NCI-H1105 treated with DMSO at 0.1 percent for 48 hours (cell line): ENCODE data around the gene ITGA3.

Experiments
- DNase-seq: peaks from one replicate; lab custom pipeline; 2025; lab: John Stamatoyannopoulos, UW

ITGA3 gene

GRCh38 chr17:50055426-50056216, at the start of gene ITGA3:
ITGA3 (plus strand) TSS chr17:50056110; CDS start chr17:50056440, 330 bp downstream.
- peak; percentile 81 for DNase-seq

- DNase-seq = no peak
Observed at GRCh38 chr17:50009282-50009681, 46.6 kb upstream of the ITGA3 start.

GRCh38 chr17:50013079-50013478, 42.8 kb upstream of the ITGA3 start:
- no peak for DNase-seq

- DNase-seq = no peak
Observed at GRCh38 chr17:50014471-50015088, 41.3 kb upstream of the ITGA3 start.

DNA sequence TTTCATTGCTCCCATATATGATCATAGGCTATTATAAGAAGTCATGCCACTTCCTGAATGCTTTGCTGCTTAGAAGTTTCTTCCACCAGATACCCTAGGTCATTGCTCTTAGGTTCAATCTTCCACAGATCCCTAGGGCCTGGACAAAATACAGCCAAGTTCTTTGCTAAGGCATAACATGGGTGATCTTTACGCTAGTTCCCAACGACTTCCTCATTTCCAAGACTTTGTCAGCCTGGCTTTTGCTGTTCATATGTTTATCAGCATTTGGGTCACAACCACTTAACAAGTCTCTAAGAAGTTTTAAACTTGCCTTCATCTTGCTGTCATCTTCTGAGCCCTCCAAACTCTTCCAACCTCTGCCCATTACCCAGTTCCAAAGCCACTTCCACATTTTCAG, 40.8 kb upstream of the ITGA3 start:
- DNase-seq = no peak

DNA sequence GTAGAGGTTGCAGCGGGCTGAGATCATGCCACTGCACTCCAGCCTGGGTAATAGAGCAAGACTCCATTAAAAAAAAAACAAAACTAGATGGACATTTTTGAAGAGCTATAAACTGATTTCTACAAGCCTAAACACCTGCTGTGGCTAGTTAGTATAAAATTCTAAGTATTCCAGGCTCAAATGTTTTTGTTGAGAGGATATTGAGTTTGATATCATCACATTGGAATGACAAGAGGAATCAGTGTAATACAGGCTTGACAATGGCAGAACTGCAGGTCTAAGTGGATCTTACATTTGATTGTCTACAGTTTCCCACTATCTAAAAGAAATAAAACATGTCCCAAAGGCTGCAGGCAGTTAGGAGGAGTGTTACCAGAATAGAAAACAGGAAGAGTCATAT, 37.0 kb upstream of the ITGA3 start:
- no peak for DNase-seq

GRCh38 chr17:50020841-50021599, 34.9 kb upstream of the ITGA3 start:
- DNase-seq = no peak

DNA sequence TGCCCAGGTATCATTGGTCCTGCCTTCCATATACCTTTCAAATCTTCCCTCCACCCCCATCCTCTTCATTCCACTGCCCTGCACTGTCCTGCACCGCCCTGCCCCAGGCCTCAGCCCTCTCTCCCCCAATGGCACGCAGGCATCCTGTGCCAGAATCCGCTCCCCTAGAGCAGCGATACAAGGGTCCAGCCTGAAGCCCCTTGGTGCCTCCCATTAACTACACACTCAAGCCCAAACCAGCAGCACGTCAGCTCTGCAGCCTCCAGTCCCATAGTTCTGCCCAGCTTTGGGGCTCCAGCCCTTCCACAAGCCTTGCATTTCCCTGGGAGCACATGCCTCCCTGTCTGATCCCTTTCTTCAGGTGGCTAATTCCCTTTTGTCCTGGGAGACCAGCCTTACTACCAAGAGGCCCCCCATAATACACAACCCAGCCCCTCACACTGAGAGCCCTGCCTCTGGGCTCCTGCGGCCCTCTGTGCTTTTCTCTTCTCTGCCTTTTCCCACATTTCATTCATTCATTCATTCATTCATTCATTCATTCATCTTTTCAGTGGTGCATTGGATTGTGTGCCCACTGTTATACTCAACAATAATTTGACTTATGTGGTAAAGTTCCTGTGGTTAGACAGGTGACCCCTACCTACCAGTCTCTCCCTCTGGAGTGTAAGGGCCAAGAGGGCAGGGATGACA, 34.1 kb upstream of the ITGA3 start:
- DNase-seq = no peak

GRCh38 chr17:50022463-50023130, 33.3 kb upstream of the ITGA3 start:
- no peak for DNase-seq

DNA sequence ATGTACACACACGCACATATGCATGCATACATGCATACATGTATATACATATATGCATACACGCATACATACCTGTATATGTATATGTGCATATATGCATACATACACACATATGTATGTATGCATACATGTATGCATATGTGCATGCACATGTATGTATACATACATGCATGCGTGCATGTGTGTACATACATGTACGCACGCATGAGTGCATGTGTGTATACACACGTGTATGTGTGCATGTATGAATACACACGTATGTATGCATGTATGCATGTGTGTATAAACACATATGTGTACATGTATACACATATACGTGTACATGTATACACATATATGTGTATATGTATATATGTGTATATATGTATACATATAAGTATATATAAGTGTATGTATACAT, 32.4 kb upstream of the ITGA3 start:
- no peak for DNase-seq

DNA sequence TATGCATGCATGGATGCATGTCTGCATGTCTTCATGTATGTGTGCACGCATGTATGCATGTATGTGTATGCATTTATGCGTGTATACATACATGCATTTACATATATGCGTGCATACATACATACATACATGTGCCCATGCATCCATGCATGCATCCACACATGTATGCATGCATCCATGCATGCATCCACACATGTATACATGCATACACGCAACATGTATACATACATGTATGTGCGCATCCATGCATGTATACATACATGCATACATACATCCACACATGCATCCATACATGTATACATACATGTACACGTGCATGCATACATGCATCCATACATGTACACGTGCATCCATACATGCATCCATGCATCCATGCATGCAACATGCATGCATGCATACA, 31.1 kb upstream of the ITGA3 start:
- no peak for DNase-seq

- DNase-seq = no peak
Observed at GRCh38 chr17:50026046-50026675, 29.7 kb upstream of the ITGA3 start.

DNA sequence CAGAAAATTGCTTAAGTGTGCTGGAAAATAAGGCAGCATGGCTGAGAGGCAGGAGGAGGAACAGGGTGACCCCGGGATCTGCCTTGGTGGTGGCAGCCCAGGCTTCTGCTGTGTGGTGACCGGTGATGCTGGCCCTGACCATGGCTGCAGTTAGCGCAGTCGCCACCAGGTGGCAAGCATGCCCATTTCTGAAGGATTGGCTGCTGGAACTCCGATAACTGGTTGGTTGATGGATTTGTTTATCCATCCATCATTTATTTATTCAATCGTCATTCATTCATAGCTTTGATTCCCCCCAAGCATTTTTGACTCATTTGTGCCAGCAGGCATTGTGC, 29.1 kb upstream of the ITGA3 start:
- DNase-seq = peak; percentile 50

GRCh38 chr17:50027172-50027880, 28.6 kb upstream of the ITGA3 start:
- DNase-seq = no peak

DNA sequence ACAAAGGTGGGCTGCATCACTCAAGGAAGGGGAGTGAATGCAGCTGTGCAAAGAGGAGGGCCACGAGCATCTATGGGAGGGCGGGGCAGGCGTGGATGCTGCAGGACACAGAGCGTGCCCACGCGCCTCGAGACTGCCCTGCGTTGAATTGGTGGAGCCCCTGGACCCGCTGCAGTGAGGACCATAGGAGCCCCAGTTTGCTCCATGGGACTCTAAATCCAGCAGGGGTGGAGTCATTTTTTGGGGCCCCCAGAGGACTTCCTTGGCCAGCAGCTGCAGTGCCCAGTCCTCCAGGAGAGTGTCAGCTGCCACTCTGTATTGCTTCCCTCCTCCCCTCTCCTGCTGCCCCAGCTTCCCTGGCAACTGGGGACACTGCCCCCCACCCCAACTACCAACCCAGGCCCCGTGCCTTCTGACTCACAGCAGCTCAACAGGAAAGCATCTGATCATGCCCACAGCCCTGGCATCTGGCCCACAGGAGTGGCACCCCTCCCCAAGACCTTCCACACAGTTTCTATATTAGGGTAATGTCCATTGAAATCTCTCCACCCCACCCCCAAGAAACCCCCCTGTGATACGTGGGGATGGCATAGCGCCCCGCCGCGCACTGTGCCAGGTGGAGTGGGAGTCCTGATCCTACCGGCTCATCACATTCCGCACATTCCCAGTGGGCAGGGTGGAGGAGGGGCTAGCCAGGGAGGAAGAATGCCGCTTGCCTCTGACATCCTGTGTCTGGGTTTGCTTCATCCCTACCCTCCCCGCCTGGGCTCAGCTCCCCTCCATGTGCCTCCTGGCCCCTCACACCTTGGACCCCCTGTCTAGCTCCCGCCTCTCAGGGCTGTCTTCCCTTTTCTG, 27.8 kb upstream of the ITGA3 start:
- no peak for DNase-seq

DNA sequence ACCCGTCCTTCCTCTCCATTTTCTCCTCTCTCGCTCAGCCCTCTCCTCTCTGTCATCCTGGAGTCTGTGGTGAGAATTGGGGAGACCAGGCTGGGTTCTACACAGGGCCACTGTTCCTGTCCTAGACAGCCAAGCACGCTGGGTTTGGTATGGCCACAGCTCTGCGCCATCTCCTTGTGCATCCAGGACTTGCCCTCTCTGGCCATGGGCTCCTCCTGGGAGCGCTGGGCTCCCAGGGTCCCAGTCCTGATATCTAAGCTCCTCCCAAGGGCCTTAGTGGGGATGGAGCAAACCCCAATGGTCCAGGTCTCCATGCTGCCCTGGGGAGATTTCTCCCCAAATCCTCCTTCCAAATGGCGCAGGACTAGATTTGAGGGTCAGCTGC, 27.2 kb upstream of the ITGA3 start:
- DNase-seq = no peak

DNA sequence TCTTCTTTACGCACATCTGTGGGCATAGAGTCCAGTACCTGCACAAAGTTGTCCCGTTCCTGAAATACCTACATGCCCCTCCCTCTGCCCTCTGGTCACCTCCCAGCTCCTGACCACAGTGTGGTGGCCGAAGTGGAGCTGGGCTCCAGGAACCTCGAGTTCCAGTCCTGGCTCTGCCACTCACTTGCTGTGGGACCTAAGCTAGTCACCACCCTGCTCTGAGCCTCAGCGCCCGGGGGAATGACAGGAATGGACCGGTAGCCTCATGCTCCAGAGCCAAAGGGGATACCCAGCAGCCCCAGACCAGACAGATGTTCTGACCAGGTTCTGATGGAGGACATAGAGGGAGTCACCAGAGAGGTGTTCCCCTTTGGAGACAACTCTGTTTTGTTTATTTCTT, 26.7 kb upstream of the ITGA3 start:
- DNase-seq = no peak

DNA sequence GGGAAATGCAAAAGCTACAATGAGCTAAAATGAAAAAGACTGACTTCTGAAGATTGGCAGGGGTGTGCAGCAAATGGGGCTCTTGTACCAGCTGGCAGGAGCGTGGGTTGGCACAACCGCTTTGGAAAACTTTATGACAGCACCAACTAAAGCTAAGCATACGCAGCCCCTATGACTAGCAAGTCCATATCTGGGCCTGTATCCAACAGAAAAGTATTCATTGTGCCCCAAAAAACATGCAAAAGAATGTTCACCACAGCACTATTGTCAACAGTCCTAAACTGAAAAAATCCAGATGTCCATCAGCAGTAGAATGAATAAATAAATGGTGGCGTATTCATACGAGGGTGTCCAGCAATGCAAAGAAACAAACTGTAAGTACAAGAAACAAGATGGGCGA, 22.6 kb upstream of the ITGA3 start:
- no peak for DNase-seq

- no peak for DNase-seq
Observed at GRCh38 chr17:50034498-50035364, 21.2 kb upstream of the ITGA3 start.
